GM18909 (cell line): ENCODE measurements around the gene WDR27.

Source experiments
- ATAC-seq: cut with Tn5 transposase; IDR thresholded peaks from one replicate; pipeline ENCODE4 v1.9.1; 2021; ENCODE audit warnings: mild to moderate bottlenecking; ENCODE audit not compliant: unreplicated experiment, poor library complexity

The WDR27 gene

DNA sequence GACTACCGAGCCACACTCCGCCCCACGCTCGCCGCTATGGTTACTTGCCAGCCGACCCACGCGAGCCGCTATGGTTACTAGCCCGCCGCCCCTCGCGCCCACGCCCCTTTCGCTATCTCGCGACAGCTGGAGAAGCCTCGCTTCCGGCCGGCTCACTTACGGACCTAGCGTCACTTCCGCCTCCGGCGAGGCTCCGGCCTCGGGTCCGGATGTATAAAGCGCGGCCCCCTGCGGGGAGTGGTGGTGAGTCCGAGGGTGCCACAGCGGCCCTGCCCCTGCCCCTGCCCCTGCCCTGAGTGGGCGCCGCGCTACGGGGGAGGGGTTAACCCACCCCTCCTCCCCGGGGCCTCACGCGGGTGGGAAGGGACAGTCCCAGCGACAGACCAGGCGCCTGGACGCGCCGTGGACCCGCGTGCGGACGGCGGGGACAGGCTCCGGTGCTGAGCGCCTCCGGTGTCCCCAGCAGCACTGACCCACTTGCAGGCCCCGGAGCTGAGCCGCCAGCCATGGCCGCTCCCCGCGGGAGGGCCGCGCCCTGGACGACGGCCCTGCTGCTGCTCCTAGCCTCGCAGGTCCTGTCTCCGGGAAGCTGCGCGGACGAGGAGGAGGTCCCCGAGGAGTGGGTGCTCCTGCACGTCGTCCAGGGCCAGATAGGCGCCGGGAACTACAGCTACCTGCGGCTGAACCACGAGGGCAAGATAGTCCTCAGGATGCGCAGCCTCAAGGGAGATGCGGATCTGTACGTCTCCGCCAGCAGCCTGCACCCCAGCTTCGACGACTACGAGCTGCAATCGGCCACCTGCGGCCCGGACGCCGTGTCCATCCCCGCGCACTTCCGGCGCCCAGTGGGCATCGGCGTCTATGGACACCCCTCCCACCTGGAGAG, at the start of gene WDR27, which contains the start of gene C6orf120:
WDR27 (minus strand) TSS at position 76 of the 886 bp plus-strand sequence. CDS start 13,024 bp downstream, outside the sequence.
C6orf120 (plus strand) TSS at position 173 of the 886 bp plus-strand sequence; CDS start at position 507, 334 bp downstream.
- peak; percentile 96 for ATAC-seq

DNA sequence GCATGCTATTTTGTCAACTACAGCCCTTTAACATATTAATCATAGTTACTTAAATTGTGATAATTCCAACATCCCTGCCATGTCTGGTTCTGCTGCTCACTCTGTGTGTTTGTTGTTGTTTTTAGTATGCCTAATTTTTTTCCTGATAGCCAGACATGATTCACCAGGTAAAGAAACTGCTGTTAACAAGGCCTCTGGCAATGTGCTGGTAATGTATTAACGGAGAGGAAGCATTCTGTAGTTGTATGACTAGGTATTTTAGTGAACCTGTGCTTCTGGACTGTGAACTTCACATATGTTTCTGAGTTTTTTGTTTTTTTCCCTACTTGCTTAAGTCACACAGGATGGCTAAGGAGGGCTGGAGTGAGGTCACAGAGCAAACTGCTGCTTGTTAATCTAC, 44.7 kb upstream of the WDR27 start:
- ATAC-seq: no peak

DNA sequence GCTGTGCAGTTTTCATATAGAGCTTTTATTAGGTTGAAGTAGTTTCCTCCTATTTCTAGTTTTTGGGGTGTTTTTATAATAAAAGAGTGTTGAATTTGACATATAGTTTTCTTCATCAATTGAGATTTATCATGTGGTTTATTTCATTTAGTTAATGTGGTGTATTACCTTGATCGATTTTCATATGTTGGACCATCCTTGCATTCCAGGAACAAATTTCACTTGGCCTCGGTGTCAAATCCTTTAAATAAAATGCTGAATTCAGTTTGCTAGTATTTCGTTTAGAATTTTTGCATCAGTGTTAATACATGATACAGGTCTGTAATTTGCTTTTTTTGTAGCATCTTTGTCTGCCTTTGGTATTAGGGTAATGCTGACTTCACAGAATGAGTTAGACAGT, 43.6 kb upstream of the WDR27 start:
- ATAC-seq: no peak

DNA sequence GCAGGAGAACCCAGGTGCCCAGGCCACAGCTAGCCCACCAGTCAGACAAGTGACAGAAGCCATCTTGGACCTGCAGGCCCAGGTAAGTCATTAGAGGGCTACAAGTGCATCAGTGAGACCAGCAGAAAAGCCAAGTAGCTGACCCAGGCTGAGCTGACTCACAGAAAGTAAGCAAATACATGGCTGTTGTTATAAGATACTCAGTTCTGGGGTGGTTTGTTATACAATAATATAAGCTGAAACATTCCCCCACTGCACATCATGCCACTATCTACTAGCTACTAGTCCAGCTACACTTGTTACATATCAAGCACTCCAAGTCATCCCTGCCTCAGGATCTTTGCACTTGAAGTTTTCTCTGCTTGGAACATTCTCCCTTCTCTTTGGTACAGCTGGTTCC, 39.5 kb upstream of the WDR27 start:
- ATAC-seq: no peak

DNA sequence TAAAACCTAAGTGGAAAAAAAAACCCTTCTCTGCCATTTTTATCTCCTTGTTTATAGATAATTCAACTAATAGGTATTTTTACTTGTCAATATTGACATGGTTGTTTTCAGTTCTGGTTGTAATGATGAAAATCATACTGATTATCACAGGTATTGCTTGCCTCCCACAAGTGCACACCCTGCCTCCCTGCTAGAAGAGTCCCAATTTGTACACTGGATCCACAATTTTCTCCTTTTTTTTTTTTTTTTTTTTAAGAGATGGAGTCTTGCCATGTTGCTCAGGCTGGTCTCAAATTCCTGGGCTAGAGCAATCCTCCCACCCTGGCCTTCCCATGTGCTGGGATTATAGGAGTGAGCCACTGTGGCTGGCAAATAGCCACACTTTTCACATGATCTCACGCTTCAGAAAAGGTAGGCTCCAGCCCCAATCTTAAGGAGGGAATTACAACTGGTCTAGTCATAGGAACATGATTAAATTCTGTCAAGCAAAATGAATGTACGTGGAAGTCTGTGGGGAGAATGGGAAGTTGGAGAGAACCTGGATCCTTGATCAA, 37.2 kb upstream of the WDR27 start:
- ATAC-seq: no peak

DNA sequence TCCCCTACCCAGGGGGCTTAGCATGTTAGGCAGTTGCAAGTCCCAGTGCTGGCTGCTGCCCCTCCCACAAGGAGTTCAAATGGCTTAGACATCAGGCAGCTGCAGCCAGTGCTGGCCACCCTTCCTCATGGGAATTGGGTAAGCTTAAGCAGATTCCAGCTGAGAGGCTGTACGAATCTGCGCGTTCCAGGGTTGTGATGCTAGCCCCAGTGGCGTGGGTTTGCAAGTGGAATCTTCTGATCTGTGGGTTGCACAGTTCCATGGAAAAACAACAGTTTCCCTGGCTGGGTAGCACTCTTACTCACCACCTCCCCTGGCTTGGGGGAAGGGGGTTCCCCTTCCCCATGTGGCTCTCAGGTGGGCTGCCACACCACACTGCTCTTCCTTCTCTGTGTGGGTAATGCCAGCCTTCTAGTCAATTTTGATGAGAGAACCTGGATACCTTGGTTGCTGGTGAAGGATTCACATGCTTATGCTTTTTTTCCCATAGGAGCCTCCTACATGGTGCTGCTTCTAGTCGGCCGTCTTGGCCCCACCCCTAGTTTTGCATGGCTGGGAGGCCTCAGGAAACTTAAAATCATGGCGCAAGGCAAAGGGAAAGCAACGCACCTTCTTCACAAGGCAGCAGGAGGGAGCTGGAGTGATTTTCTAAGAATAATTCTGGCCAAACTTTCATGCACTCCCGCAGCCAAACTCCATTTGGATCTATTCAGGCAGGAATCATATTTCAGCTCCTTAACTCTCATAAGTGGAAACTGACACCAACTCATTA, 36.6 kb upstream of the WDR27 start:
- ATAC-seq: no peak

DNA sequence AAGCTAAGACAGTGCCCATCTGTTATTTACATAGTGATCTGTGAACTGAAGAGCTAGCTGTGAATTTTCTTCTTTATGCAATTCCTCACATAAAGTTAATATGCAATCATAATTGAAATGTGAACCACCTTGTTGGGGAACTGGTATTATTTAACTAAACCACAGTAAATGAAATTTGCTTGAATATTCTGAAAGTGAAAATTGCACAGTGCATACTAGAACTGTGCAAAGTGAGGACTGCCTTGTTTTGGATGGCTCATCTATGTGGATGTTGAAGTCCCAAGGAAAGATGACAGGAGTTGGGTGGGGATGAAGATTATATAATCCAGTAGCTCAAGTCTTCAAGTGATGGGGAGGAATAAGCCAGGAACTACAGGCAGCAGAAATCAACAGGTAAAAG, 28.1 kb upstream of the WDR27 start:
- no peak for ATAC-seq

DNA sequence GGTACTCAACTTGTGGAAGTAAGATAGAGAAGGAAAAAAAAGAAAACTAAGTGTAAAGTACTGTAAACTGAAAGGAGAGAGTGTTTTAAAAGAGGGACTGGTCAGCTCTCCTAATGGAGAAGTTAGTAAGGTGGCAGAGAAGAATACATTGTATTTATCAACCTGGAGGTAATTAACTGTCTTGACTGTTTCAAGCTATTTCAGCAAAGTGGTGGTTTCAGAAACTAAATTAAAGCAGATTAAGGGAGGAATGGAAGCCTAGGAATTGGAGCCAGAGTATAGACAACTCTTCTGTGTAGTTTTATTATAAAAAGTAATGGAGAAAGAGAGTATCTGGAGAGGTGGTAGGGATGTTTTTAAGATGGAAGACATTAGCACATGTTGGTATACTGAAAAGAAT, 25.1 kb upstream of the WDR27 start:
- ATAC-seq: no peak

DNA sequence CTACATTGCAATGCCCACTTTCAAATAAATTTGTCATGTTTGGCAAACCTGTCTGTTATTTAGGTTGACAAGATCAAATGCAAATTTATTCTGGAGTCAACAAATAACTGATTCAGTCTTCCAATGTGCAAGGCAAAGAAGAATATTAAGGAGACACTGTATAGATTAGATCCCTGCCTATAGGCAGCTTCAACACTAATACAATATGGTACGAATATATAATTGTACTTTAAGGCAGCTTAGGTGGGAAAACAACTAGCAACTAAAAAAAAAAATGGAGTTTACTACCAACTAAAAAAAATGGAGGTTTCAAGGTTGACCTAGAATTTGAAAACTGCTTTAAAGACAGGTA, 24.2 kb upstream of the WDR27 start:
- no peak for ATAC-seq

DNA sequence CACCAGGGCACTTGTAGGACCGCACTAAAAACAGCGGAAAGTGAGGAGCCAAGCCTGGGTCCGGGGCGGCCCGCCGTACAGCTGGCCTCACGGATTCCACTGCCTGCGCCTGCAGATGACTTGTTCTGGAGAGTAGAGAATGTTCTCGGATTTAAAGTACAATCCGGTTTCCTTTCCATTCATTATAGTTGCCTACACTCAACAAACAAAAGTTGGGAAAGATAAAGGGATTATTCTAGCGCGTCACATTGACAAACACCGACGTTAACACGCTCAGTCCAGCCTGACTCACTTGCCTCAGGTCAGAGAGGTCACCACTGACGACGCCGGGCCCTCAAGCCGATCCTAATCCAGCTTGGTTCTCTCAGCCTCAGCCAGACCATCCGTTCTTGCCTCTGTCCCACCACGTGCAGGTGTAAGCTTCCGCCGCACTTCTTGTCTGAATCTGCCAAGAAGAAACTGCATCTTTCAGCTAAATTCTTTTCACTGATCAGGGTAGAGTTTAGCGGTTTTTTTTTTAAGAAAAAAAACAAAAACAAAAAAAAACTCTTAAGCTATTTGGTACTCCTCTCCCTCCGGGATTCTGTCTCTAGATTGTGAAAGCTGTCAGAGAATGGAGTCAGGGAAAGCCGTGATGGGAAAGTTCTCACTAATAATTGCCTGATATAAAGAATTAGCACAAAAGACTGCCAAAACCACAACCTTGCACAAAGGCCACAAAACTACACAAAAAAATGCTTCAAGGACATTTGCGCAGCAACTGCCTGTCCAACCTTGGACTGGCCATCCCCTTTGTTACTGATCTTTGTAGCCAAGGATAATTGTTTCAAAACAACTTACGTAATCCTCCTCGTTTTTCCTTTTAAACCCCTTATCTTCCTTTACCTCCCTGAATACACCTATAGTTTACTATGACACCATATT, 23.6 kb upstream of the WDR27 start:
- ATAC-seq: peak; percentile 11

DNA sequence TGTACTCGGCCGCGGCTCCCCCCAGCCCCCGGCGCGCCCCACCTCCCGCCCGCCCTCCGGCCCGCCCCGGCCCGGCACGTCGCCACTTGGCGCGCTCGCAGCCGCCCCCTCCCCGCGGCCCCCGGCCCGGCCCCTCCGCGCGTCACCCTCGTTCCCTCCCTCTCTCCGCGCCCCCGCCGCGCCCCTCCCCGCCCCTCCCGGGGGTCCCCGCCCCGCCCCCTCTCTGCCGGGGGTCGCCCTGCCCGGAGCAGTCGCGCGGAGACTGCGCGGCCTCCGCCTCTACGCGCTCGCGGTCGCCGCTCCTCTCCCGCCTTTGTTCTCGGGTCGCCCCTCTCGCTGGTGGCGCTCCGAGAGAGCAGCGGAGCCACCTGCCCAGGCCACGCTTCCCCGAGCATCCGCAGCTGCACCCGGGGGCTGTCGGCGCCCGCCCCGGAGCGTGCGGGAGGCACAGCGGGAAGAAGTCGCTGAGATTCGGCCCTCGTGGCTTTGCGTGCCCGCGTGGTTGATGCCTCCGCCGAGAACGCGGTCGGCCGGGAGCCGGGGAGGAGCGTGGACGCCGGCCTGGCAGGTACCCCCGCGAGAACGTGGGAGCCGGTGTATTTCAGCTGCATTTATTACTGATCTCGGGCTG, 22.8 kb upstream of the WDR27 start, which contains the start of gene PHF10:
PHF10 (minus strand) TSS at position 7 of the 631 bp plus-strand sequence. CDS start 569 bp downstream, outside the sequence.
- peak; percentile 45 for ATAC-seq

DNA sequence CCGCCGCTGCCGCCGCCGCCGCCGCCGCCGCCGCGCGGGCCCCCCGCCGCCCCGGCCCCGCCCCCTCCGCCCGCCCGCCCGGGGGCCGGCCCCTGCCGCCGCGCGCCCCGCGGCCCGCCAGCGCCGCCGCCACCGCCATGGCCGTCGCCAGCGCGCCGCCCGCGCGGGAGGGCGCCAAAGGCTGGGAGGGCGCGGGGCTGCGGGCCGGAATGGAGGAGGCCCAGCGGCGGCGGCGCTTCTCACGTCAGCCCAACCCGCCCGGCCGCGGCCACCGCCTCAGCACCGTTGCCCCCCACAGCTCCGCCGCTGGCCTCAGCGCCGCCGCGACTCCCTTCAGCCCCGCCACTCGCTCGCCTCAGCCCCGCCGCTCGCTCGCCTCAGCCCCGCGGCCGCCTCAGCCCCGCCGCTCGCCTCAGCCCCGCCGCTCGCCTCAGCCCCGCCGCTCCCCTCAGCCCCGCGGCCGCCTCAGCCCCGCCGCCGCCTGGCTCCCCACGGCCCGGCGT, 22.2 kb upstream of the WDR27 start:
- peak; percentile 32 for ATAC-seq

DNA sequence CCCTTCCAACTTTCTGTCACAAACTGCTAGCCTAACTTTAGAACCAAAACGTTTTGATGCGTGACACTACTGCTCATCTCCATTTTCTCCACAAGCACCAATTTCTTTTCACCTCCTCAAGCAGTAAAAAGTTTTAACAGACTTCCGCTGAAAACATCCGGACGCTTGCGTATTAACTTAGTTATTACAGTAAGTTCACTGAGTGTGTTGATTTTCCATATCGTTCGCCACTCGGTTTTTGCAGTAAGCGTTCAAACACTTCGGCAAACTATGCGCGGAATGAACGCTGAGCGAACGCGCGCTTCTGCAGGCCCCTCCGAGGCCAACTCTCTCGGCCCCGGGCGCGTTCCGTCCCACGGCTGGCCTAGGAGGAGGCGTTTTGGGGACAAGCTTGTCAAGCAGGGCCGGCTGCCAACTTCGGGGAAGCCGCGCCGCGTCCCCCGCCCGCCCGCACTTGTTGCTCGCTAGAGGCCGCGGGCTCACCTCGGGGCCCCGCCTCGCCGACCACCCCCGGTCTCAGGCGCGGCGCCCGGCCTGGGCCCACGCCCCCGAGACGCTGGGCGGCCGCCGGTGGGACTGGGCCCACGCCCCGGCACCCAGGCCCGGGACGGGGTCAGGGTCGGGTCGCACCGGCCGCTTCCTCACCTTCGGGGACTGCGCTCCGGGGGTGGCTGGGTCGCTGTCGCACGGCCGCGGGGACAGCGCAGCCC, 21.5 kb upstream of the WDR27 start:
- ATAC-seq: peak; percentile 47

DNA sequence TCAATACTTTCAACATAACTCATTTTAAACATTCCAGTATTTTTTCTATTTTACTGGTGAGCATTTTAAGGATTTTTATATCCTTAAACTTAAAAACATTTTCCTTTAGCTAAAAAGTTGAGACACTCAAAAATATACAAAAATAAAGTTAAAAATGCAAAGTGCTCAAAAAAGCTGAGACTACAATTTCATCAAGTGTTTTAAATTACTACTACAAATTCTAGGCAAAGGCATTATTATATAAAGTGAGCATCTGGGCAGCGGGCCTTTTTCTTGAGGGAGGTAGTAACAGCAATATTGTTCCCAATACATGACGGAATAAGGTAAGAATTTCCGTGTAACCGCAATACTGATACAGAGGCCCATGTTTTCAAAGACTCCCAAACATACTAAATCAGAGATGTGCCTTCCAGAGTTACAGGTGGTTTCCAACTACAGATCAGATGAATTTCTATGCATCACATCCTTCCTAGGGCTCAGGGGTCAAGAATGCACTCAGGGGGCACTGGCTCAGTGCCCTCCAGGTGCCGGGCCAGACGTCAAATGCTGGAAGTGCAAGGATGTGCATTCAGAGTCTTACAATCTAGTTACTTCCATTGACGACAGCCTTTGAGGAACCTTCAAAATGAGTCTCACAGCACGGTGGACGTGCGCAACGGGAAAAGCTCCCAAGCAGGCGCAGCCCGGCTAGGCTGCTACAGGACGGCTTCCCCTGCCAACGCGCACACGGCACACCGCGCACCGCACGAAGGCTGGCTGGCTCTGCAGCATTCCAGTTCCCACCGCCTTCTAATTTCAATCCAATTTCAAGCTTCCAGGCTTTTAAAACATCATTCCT, 20.8 kb upstream of the WDR27 start:
- peak; percentile 28 for ATAC-seq

DNA sequence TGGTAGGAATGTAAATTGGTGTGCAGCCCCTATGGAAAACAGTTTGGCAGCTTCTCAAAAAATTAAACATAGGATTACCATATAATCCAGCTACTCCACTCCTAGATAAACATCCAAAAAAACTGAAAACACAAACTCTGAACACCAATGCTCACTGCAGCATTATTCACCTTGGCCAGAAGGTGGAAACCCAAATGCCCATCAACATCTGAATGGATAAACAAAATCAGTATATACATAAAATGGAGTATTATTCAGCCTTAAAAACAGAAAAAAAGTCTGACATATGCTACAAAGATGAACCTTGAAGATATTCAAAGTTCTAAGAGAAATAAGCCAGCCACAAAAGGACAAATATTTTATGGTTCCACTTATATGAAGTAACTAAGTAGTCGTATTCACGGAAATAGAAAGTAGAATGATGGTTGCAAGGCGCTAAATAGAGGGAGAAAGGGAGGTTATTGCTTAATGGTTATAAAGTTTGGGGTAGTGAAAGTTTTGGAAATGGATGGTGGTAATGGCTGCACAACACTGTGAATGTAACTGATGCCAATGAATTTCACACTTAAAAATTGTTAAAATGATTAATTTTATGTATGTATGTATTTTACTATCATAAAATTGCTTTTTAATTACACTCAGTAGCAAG, 18.5 kb upstream of the WDR27 start:
- no peak for ATAC-seq

DNA sequence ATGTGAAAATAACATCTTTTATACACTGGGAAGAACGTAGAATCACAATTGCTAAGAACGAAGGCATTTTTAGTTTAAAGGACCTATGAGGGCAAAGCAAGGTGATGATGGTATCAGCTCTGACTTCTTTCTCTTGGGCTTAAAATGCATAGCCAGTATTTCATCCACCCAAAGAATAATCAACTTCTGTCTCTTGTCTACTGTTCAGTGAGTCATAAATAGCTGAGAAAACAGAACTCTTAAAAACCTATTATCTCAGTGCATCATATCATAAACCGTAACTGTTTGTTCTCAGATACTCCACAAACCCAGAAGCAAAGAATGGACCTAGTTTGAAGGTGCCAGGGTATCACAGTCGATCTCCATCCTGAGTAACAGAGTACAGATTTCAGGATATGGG, 17.3 kb upstream of the WDR27 start:
- ATAC-seq: no peak

DNA sequence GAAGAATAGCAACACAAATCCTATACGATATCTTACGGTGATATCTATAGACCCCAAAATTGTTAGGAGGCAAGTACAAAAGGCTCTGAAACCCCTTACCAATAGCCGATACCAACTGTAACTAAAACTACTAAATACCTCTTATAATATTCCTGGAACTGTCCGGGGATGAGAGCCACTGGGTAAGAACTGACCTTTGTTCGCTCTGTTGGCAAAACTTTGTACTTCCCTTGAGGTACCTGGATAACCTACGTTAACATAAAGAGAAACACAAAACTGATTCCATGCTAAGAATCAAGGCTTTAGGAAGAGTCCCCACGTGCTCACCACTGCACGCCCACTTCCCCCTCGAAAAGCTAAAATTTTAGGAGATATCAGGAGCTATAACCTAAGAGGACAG, 12.8 kb upstream of the WDR27 start:
- no peak for ATAC-seq
